Fibroblast of pulmonary artery (primary cell): Measurements from ENCODE around the gene PRIMA1.

Experiments
- DNase-seq: peaks from one replicate; pipeline ENCODE4 v3.0.0-alpha.2; 2010; ENCODE audit warnings: low read depth
- H3K4me3 ChIP-seq: replicated peaks from 2 replicates; pipeline ENCODE4 v1.5.1; 2011; ENCODE audit warnings: low read depth, mild to moderate bottlenecking, control low read depth, low read length, moderate library complexity
- TF ChIP-seq, protein P1 (sequence below): IDR thresholded peaks from 2 replicates; pipeline ENCODE4 v1.5.1; 2011; ENCODE audit warnings: mild to moderate bottlenecking, control low read depth, low read length, inconsistent platforms; ENCODE audit errors: missing control alignments

The PRIMA1 gene

GRCh38 chr14:93742761-93743160, 45.5 kb downstream of the PRIMA1 start:
- DNase-seq, result no peak
- TF ChIP-seq, protein P1, sequence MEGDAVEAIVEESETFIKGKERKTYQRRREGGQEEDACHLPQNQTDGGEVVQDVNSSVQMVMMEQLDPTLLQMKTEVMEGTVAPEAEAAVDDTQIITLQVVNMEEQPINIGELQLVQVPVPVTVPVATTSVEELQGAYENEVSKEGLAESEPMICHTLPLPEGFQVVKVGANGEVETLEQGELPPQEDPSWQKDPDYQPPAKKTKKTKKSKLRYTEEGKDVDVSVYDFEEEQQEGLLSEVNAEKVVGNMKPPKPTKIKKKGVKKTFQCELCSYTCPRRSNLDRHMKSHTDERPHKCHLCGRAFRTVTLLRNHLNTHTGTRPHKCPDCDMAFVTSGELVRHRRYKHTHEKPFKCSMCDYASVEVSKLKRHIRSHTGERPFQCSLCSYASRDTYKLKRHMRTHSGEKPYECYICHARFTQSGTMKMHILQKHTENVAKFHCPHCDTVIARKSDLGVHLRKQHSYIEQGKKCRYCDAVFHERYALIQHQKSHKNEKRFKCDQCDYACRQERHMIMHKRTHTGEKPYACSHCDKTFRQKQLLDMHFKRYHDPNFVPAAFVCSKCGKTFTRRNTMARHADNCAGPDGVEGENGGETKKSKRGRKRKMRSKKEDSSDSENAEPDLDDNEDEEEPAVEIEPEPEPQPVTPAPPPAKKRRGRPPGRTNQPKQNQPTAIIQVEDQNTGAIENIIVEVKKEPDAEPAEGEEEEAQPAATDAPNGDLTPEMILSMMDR, result no peak
- no peak overlapping the region for H3K4me3 ChIP-seq

DNA sequence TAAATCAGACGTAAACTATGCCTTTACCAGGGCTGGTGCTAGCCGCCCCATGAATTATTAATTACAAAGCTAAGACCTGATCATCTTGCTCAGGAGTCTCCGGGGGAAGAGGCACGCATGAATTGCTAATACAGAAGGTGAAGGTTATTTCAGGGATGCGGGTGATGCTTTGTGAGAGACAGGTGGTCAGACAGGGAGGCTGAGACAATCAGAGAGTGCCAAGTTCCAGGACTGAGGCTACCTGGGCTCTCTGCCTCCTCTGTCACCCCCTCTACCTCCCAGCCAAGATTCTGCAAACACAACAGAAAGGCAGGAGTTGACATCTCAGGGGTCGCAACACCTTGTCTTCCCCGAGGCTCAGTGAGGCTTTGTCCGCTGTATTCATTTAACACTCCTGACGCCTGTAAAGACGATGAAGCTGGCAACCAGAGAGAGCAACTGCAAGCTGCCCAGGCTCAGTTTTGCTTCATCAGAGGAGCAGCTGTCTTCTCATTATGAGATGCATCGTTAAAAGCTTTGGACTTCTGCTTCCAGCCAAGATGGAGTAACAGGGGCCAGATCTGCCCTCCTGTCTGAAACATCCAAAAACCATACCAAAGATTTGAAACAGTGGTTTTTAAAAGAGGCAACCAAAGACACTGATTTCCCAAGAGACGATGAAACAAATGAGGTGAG, 46.6 kb downstream of the PRIMA1 start:
- no peak for DNase-seq
- no peak overlapping the region for H3K4me3 ChIP-seq
- TF ChIP-seq, protein P1, result no peak

DNA sequence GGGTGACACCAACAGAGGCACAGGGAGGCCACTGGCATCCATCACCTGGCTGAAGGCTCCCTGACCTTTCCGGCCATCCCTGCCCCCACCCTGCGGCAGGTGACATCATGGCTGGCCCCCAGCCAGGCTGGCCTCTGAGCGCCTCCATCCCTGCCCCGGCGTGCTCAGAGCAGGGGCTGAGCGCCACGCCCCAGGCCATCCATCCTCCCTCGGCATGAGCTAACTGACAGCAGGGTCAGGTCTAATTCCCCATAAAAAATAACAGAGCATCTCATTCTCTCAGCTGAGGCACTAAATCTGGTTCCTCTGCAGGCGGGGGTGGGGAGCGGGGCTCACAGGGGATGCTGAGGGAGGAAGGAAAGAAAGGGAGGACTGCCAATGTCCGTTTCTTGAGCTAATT, 50.7 kb downstream of the PRIMA1 start:
- DNase-seq, result no peak
- TF ChIP-seq, protein P1, result no peak
- no peak overlapping the region for H3K4me3 ChIP-seq

DNA sequence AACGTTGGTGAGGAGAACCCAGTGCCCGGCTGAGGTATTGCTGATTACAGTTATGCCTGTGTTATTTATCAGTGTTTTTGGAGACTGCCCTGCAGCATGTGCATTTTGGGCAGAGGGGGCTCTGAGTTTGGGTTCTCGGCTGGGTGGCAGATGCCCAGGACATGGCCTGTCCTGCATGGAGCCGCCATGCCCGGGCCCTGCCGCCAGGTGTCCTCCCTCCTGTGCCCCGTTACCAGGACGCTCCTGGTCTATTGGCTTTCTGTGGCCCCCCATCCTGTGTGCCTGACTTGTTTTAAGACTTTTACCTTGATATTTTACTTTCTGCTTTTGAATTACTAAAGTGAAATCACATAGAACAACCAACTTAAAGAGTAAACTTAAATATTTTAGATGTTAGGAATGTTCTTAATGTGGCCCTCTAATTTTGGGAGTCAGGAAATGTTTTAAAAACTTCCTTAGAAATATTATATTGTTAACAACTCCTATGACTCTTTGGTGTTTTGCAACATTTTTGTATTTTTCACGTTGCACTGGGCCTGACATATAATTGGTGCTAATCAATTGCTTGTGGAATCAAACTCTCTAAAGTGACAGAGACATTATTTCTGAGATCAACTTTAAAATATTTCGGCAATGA, 51.8 kb downstream of the PRIMA1 start:
- H3K4me3 ChIP-seq, result no peak overlapping the region
- DNase-seq, result no peak

DNA sequence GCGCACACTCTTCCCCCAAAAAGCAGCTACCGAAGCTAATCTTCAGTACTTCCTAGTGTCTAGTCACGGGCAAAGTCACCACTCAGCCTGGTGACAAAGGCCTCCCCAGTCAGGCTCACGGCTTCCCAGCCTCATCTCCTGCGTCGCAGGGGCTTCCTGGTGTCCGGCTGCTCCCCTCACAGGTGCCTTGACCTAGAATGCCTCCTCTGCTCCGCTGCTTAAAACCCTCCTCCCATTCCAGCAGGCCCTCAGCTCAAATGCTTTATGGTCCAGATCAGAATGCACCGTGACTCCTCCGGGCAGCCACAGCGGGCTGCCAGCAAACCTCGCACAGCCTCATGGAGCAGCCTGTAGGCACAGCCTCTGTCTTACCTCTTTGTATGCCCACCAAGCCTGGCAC, 53.1 kb downstream of the PRIMA1 start:
- H3K4me3 ChIP-seq, result no peak overlapping the region
- TF ChIP-seq, protein P1, result no peak
- DNase-seq, result no peak

More for the DNA sequence above, 51.8 kb downstream of the PRIMA1 start:
- TF ChIP-seq, protein P1, result no peak

GRCh38 chr14:93734086-93734822, 54.0 kb downstream of the PRIMA1 start:
- TF ChIP-seq, protein P1, result no peak
- no peak for DNase-seq
- H3K4me3 ChIP-seq, result no peak overlapping the region
